ENCODE measurements around the gene RBM10.

DNA sequence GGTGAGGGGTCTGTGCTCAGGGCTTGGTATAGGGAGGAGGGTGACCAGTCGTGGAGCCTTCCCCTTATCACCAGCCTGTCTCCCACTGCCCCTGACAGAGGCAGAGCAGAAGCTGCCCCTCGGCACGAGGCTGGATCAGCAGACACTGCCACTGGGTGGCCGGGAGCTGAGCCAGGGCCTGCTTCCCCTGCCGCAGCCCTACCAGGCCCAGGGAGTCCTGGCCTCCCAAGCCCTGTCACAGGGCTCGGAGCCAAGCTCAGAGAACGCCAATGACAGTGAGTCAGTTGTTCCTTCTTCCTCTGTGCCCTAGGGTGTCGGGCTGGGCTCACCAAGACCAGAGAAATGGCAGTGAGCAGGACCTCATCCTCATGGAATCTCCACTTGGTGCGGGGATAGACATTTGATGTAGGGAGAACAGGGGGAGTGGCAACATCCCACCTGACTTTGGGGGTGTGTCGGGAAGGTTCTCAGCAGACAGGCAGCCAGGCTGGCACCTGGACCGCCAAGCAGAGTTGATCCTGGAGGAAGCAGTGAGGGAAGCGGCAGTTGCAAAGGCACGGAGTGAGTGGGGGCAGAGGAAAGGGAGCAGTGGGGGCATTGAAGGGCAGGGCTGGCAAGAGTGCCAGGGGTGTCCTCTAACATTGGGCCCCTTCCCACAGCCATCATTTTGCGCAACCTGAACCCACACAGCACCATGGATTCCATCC lies 34.4 kb downstream of the RBM10 start:
- no peak for TF ChIP-seq CTCF (IDR thresholded peaks at IDR 0.05; ENCODE audit: poor library complexity)
- TF ChIP-seq EZH2 (IDR thresholded peaks at IDR 0.05; ENCODE audit: borderline replicate concordance): no peak

Measured in hepatocyte (in vitro differentiated cells).